Duodenal mucosa (tissue), 2 donors: ENCODE results near the gene ERCC3.
"Not testable (repeated sequence)": the region's sequence is repeated elsewhere in the genome, so short reads cannot be mapped to it uniquely, and the experiment has no call there.

Source experiments
- H3K27ac ChIP-seq: one replicate; pipeline ENCODE4 v1.7.0; 2013; ENCODE audit warnings: low read depth, low read length
- H3K27me3 ChIP-seq, 2 donors: one replicate each; pipeline ENCODE4 v1.7.0; 2013; ENCODE audit warnings: low read length in 2 of 2, control low read depth in 1 of 2; ENCODE audit not compliant: insufficient read depth in 2 of 2, control insufficient read depth in 1 of 2
- H3K36me3 ChIP-seq, 2 donors: one replicate each; pipeline ENCODE4 v1.7.0; 2013; ENCODE audit warnings: low read length in 2 of 2, control low read depth in 1 of 2; ENCODE audit not compliant: insufficient read depth in 2 of 2, control insufficient read depth in 1 of 2
- H3K4me1 ChIP-seq, 2 donors: one replicate each; pipeline ENCODE4 v1.7.0; 2013; ENCODE audit warnings: low read length in 2 of 2, control low read depth in 1 of 2; ENCODE audit not compliant: insufficient read depth in 2 of 2, control insufficient read depth in 1 of 2
- H3K4me3 ChIP-seq, 2 donors: one replicate each; pipeline ENCODE4 v1.7.0; 2013; ENCODE audit warnings: low read length in 2 of 2, low read depth in 1 of 2
- H3K9ac ChIP-seq, 2 donors: one replicate each; pipeline ENCODE4 v1.7.0; 2013; ENCODE audit warnings: low read length in 2 of 2, low read depth in 1 of 2
- H3K9me3 ChIP-seq, 2 donors: one replicate each; pipeline ENCODE4 v1.7.0; 2013; ENCODE audit warnings: low read length in 2 of 2, control low read depth in 1 of 2; ENCODE audit not compliant: control insufficient read depth in 1 of 2

Gene ERCC3

DNA sequence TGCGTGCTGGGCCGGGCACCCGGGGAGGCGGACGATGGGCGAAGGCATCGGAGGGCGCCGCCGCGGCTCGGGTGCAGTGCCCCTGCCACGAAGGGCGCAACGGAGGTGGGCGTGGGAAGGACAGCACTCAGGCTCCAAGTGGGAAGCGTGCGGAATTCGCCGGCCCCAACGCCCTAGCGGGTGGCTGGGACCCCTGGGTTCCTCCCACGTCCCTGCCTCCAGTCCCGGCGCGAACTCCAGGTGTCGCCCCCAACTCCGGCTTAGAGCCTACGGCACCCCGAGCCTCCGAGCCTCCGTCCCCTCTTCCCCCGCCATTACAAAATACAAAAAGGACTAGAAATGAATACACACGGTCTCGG is 75.2 kb downstream of the ERCC3 start:
- Histone ChIP-seq H3K4me3 (peak overlapping the region; percentile 15 to 43), H3K27ac (no peak overlapping the region), H3K27me3 (peaks cover 44 to 53% of the 10 kb centered on the region in 2 donors), H3K9ac (no peak overlapping the region), H3K9me3 (no peaks in the 10 kb centered on the region), H3K4me1 (peaks cover 0 to 11% of the 10 kb centered on the region in 2 donors), H3K36me3 (no peaks in the 10 kb centered on the region)

GRCh38 chr2:127217470-127218325 is 76.2 kb downstream of the ERCC3 start:
- no peak overlapping the region for H3K4me3 ChIP-seq
- peaks cover 0 to 11% of the 10 kb centered on the region in 2 donors for H3K4me1 ChIP-seq
- no peak overlapping the region for H3K9ac ChIP-seq

DNA sequence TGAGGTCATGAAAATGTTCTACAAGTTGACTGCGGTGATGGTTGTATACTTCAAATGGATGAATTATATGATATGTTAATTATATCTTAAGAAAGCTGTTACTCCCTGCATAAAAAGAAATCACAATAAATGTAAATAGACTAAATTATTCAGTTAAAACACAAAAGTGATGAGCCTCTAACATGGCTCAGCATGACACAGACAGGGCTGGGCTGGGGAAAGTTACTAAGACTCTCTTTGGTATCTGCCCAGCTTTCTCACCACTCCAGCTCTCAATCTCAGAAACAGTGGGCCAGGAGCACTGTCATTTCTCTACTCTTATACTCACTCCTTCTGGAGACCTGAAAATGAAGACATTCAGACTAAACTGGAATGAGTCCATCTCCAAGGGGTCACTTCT is 77.4 kb downstream of the ERCC3 start:
- Histone ChIP-seq H3K36me3 (no peaks in the 10 kb centered on the region), H3K4me1 (peaks cover 0 to 11% of the 10 kb centered on the region in 2 donors), H3K4me3 (no peak overlapping the region), H3K27ac (no peak overlapping the region), H3K27me3 (peaks cover 41 to 45% of the 10 kb centered on the region in 2 donors), H3K9me3 (no peaks in the 10 kb centered on the region), H3K9ac (no peak overlapping the region)

More at GRCh38 chr2:127217470-127218325, 76.2 kb downstream of the ERCC3 start:
- Histone ChIP-seq H3K9me3 (no peaks in the 10 kb centered on the region), H3K27me3 (peaks cover 41 to 45% of the 10 kb centered on the region in 2 donors), H3K36me3 (no peaks in the 10 kb centered on the region), H3K27ac (no peak overlapping the region)

GRCh38 chr2:127216095-127216494 is 77.8 kb downstream of the ERCC3 start:
- no peak overlapping the region for H3K27ac ChIP-seq

GRCh38 chr2:127214201-127214600 is 79.7 kb downstream of the ERCC3 start:
- not testable (repeated sequence) for H3K27ac ChIP-seq, H3K9me3 ChIP-seq, H3K4me1 ChIP-seq, H3K36me3 ChIP-seq, H3K4me3 ChIP-seq, H3K9ac ChIP-seq
- peaks cover 24 to 27% of the 10 kb centered on the region in 2 donors for H3K27me3 ChIP-seq

More at GRCh38 chr2:127216095-127216494, 77.8 kb downstream of the ERCC3 start:
- no peaks in the 10 kb centered on the region for H3K36me3 ChIP-seq
- H3K9me3 ChIP-seq, result no peaks in the 10 kb centered on the region
- no peak overlapping the region for H3K4me3 ChIP-seq
- no peak overlapping the region for H3K9ac ChIP-seq
- peaks cover 38 to 43% of the 10 kb centered on the region in 2 donors for H3K27me3 ChIP-seq
- H3K4me1 ChIP-seq, result peaks cover 0 to 11% of the 10 kb centered on the region in 2 donors

GRCh38 chr2:127208313-127208712 is 85.6 kb downstream of the ERCC3 start:
- Histone ChIP-seq H3K27me3 (no peaks in the 10 kb centered on the region), H3K9me3 (no peaks in the 10 kb centered on the region), H3K27ac (no peak overlapping the region), H3K36me3 (no peaks in the 10 kb centered on the region), H3K4me1 (no peaks in the 10 kb centered on the region), H3K4me3 (no peak overlapping the region), H3K9ac (no peak overlapping the region)
